HFF-Myc (cell line): Measurements from ENCODE around the gene NME9.

Experiments used
- DNase-seq: peaks from one replicate; pipeline ENCODE4 v3.0.0-alpha.2; 2011; ENCODE audit warnings: low read depth; ENCODE audit errors: extremely low read depth
- H3K4me3 ChIP-seq: replicated peaks from 2 replicates; pipeline ENCODE4 v1.5.1; 2011; ENCODE audit warnings: low read depth, mild to moderate bottlenecking, control low read depth, low read length
- TF ChIP-seq, protein P1 (sequence below): IDR thresholded peaks from 2 replicates; pipeline ENCODE4 v1.5.1; 2012; ENCODE audit warnings: mild to moderate bottlenecking, low read depth, low read length, control low read depth; ENCODE audit errors: missing control alignments

The NME9 gene

DNA sequence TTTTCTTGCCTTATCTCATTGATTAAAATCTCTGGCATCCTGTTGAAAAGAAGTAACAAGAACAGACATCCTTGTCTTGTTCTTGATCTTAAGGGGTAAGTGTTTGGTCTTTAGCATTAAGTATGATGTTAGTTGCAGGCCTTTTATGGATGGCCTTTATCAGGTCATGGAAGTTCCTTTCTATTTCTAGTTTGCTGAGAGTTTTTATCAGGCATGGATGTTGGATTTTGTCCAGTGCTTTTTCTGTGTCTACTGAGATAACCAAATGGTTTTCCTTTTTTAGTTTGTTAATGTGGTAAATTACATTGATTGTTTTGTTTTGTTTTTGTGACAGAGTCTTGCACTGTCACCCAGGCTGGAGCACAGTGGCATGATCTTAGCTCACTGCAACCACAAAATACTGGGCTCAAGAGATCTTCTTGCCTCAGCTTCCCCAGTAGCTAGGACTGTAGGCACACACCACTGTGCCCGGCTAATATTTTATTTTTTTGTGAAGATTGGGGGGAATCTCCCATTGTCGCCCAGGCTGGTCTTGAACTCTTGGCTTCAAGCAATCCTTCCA lies 45.0 kb upstream of the NME9 start:
- TF ChIP-seq, protein P1, sequence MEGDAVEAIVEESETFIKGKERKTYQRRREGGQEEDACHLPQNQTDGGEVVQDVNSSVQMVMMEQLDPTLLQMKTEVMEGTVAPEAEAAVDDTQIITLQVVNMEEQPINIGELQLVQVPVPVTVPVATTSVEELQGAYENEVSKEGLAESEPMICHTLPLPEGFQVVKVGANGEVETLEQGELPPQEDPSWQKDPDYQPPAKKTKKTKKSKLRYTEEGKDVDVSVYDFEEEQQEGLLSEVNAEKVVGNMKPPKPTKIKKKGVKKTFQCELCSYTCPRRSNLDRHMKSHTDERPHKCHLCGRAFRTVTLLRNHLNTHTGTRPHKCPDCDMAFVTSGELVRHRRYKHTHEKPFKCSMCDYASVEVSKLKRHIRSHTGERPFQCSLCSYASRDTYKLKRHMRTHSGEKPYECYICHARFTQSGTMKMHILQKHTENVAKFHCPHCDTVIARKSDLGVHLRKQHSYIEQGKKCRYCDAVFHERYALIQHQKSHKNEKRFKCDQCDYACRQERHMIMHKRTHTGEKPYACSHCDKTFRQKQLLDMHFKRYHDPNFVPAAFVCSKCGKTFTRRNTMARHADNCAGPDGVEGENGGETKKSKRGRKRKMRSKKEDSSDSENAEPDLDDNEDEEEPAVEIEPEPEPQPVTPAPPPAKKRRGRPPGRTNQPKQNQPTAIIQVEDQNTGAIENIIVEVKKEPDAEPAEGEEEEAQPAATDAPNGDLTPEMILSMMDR, result no peak
- no peak for DNase-seq
- no peak overlapping the region for H3K4me3 ChIP-seq

DNA sequence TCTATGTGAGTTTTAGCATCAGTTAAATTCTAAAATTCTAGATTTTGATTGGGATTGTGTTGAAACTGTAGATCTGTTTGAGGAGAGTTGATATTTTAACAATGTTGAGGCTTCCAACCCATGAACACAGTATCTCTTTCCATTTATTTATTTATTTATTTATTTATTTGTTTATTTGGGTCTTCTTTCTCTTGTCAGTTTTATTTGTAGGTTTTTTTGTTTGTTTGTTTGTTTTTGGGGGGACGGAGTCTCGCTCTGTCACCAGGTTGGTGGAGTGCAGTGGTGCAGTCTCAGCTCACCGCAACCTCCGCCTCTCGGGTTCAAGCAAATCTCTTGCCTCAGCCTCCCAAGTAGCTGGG lies 44.1 kb upstream of the NME9 start:
- no peak for DNase-seq
- H3K4me3 ChIP-seq, result no peak overlapping the region
- TF ChIP-seq, protein P1, result no peak

DNA sequence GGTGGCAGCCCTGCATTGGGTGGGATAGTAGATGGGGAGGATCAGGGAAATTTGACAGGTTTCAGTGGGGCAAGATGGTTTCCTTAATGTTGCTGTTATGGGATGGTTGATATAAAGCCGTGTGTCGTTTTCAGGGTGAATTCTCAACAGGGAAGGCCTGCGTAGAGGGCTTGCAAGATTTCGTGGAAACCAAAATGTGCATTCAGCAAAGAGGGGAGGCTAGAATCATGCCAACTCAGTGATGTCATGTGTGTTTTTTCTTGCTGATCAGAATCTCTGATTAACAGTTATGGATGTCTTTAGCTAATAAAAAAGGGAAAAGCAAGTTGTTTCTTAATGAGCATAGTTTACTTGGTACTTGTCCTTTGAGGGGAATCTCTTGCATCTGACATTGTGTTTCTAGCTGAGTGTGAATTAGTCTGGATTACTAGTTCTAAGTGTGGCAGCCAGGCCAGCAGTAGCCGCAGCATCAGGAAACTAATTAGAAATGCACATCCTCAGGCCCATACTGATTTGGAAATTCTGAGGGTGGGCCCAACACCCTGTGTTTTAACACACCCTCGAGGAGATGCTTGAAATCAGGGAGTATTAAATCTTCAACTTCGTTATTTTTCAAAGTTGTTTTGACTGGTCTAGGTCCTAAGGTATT lies 43.6 kb upstream of the NME9 start:
- TF ChIP-seq, protein P1, result no peak
- DNase-seq, result no peak

DNA sequence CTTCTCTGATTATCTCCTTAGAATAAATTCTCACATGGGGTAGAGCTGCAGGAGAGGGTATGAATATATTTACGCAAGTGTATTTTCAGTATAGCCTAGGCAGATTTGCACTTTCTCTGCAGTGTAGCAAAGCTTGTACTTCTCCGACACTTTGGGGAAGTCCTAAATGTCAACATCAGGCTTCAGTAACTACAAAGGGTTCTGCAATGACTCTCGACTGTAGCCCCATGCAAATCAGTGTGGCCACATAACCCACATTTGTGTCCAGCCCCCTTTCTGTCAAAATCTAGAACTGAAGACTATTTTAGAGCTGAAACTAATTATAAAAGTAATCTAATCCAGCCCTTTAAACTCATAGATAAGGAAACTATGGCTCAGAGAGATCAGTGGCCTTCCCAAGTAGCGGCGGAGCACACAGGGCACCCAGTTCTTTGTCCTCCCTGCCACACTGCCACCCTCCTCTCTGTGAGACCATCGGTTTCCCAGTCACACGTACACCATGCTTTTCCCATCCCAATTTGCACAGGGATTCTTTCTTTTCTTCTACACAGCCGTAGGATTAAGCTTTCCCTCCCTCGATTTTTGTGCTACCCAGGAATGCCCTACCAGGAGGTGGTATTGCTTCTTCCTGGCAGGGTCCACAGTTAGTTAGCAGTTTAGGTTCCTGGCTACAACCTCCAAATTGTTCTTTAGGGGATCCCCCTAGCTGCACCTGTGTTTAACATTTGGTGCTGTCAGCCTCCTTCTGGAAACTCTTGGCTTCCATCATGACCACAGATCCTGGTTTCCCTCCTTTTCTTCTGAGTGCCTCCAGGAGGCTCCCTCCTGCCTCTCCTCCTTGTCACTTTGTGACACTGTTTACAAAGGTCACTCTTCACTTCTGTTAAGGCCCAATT lies 41.7 kb upstream of the NME9 start:
- TF ChIP-seq, protein P1, result no peak
- H3K4me3 ChIP-seq, result no peak overlapping the region
- no peak for DNase-seq

More for the DNA sequence above, 43.6 kb upstream of the NME9 start:
- H3K4me3 ChIP-seq, result no peak overlapping the region

DNA sequence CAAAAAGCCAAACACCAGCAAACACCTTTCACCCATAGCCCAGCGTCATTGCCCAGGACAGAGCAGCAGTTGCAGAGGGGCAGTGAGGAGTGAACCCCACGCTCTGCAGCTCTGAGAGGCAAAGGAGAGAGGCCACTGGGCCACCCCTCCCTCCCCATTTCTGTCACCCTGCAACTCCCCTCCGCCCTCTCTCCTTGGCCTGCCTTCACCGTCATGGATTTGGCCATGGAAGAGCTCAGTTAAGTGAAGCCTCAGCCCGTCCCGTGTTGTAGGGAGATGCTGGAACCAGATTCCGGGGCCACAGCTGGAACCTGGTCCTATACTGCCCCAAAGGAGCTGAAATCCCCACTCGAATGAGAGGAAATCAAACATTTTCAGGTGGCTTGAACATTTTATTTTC lies 40.7 kb upstream of the NME9 start:
- no peak overlapping the region for H3K4me3 ChIP-seq
- no peak for DNase-seq
- TF ChIP-seq, protein P1, result no peak

DNA sequence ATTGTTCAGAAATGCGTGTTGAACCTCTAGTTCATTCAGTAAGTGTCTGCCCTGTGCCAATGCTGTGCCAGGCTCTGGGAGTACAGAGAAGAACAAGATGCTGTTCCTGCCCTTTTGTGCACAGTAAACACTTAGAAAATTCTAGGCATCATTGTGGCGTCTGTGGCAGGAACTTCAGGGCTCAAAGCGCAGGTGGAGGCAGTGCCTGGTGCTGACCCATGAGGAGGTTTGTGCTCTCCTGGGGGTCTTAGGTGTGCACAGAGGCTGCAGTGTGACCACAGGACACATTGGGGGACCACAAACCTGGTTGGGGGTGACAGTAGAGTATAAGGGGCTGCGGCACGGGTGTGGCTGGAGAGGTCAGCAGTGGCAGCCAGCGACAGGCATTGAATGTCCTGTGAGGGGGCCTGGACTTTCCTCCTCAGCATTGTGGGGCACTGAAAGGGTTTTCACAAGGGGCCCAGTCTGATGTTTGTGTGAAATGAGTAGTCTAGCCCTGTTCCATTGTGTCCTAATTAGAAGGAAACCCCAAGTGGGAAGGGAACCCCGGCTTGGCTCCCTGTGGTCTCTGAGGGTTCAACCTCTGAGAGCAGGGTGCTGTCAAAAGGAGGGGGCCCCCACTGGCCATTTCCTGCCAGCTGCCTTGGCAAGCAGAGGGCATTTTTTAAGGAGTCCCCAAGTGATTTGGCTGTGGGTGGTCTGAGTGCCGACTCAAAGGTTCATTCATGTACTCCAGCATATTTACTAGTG lies 39.7 kb upstream of the NME9 start:
- no peak overlapping the region for H3K4me3 ChIP-seq
- DNase-seq, result no peak
- TF ChIP-seq, protein P1, result no peak
